HepG2 (cell line): ENCODE measurements around the gene LENEP. TPM values are rescaled to one million over a fixed set of nuclear protein-coding genes. Genes with fewer than 3 reads are reported as not detected.

Experiments used
- EZH2 ChIP-seq: conservative IDR thresholded peaks from 2 replicates; pipeline ENCODE4 v1.6.1; 2012; ENCODE audit warnings: mild to moderate bottlenecking, low read depth, low read length, moderate library complexity
- FIP1L1 ChIP-seq: fragments of 200-400 bp; formaldehyde crosslinking; IDR thresholded peaks from 2 replicates; pipeline ENCODE4 v1.6.1; 2018; ENCODE audit warnings: low read depth, mild to moderate bottlenecking, low read length, moderate library complexity, borderline replicate concordance; ENCODE audit not compliant: insufficient read depth
- FOSL1 ChIP-seq: sonication (generic); formaldehyde crosslinking; IDR thresholded peaks from 2 replicates; pipeline ENCODE4 v1.9.0; 2021; ENCODE audit warnings: missing genetic modification reagents, borderline replicate concordance
- GPN1 ChIP-seq: sonication (generic); formaldehyde crosslinking; IDR thresholded peaks from 2 replicates; pipeline ENCODE4 v1.5.1; 2020; ENCODE audit warnings: missing genetic modification reagents, borderline replicate concordance
- HNF4G ChIP-seq, 2 experiments: sonication (generic) in 1 of 2; formaldehyde crosslinking in 1 of 2; IDR thresholded peaks; 2 replicates each; pipeline versions ENCODE4 v1.4.0 to v1.6.1; 2011 to 2020; ENCODE audit warnings: borderline replicate concordance in 2 of 2, low read depth in 2 of 2, mild to moderate bottlenecking in 2 of 2, low read length in 1 of 2, missing genetic modification reagents in 1 of 2, moderate library complexity in 1 of 2
- KAT8 ChIP-seq: IDR thresholded peaks from 2 replicates; pipeline ENCODE4 v1.6.1; 2016; ENCODE audit warnings: missing genetic modification reagents, missing compliant biosample characterization
- MIER2 ChIP-seq: IDR thresholded peaks from 2 replicates; pipeline ENCODE4 v1.6.1; 2016; ENCODE audit warnings: missing biosample characterization, missing genetic modification reagents
- MYC ChIP-seq: sonication (generic); formaldehyde crosslinking; IDR thresholded peaks from 2 replicates; pipeline ENCODE4 v1.9.0; 2021; ENCODE audit warnings: missing genetic modification reagents, borderline replicate concordance
- NCOR1 ChIP-seq: fragments of 200-600 bp; sonication (generic); IDR thresholded peaks from 2 replicates; pipeline ENCODE4 v1.7.0; 2017; ENCODE audit warnings: antibody characterized with exemption, low read length, borderline replicate concordance
- PHF5A ChIP-seq: IDR thresholded peaks from one replicate; pipeline ENCODE4 v1.6.1; 2018; ENCODE audit warnings: low read depth, missing genetic modification reagents; ENCODE audit not compliant: unreplicated experiment
- POLR2AphosphoS5 ChIP-seq: IDR thresholded peaks from 2 replicates; pipeline ENCODE4 v1.6.1; 2012; ENCODE audit warnings: low read depth, low read length
- RELA ChIP-seq: sonication (generic); formaldehyde crosslinking; IDR thresholded peaks from 2 replicates; pipeline ENCODE4 v1.4.0; 2020; ENCODE audit warnings: missing genetic modification reagents
- TRIM24 ChIP-seq: sonication (generic); formaldehyde crosslinking; IDR thresholded peaks from 2 replicates; pipeline ENCODE4 v1.8.0; 2022; ENCODE audit warnings: mild to moderate bottlenecking, missing genetic modification reagents
- ZC3H4 ChIP-seq: sonication (generic); formaldehyde crosslinking; IDR thresholded peaks from 2 replicates; pipeline ENCODE4 v1.4.0; 2020; ENCODE audit warnings: missing genetic modification reagents, borderline replicate concordance
- ZNF160 ChIP-seq: sonication (generic); formaldehyde crosslinking; IDR thresholded peaks from 2 replicates; pipeline ENCODE4 v1.8.0; 2022; ENCODE audit warnings: mild to moderate bottlenecking, inconsistent platforms, missing genetic modification reagents
- ZNF282 ChIP-seq: fragments of 450-650 bp; IDR thresholded peaks from 2 replicates; pipeline ENCODE4 v1.6.1; 2018; ENCODE audit not compliant: partially characterized antibody
- ZNF879 ChIP-seq: sonication (generic); formaldehyde crosslinking; IDR thresholded peaks from 2 replicates; pipeline ENCODE4 v1.8.1; 2023; ENCODE audit warnings: missing genetic modification reagents
- polyA plus RNA-seq, 8 experiments: library from polyadenylated mRNA; depleted of rRNA in 3 of 8; stranded (reverse) in 7 of 8; unstranded in 1 of 8; fragments of >200 nt; fragmentation: Illumina TruSeq in 4 of 8; extraction: Trizol in 4 of 8; gene quantifications; 2 replicates each; pipeline versions ENCODE4 v1.2.1 to v1.2.3, GENCODE V29; 2011 to 2016; ENCODE audit warnings: low read depth in 4 of 8, missing spikeins in 1 of 8, mixed read lengths in 1 of 8; ENCODE audit not compliant: insufficient read depth in 1 of 8
- total RNA-seq, 5 experiments: library from RNA; depleted of rRNA; stranded (reverse); fragments of >200 nt; fragmentation: Illumina TruSeq; extraction: Trizol; gene quantifications; 2 replicates each; pipeline ENCODE4 v1.2.3, GENCODE V29; 2016; ENCODE audit warnings: low read depth in 1 of 5
- TF ChIP-seq, protein P1 (sequence below): sonication (generic); formaldehyde crosslinking; IDR thresholded peaks from 2 replicates; pipeline ENCODE4 v1.4.0; 2020; ENCODE audit warnings: missing genetic modification reagents, borderline replicate concordance
- TF ChIP-seq, protein P2 (sequence below): sonication (generic); formaldehyde crosslinking; IDR thresholded peaks from 2 replicates; pipeline ENCODE4 v1.4.0; 2020; ENCODE audit warnings: missing genetic modification reagents, borderline replicate concordance
- TF ChIP-seq, protein P3 (sequence below): sonication (generic); formaldehyde crosslinking; conservative IDR thresholded peaks from 2 replicates; pipeline ENCODE4 v1.4.0; 2020; ENCODE audit warnings: mild to moderate bottlenecking, missing genetic modification reagents, moderate library complexity

LENEP gene
- total and polyA plus RNA-seq, 2 of the 13 experiments (the other 11 are each of a cell fraction or from before 2014, with no cell fraction given), result 0.29 TPM; not detected in 1

DNA sequence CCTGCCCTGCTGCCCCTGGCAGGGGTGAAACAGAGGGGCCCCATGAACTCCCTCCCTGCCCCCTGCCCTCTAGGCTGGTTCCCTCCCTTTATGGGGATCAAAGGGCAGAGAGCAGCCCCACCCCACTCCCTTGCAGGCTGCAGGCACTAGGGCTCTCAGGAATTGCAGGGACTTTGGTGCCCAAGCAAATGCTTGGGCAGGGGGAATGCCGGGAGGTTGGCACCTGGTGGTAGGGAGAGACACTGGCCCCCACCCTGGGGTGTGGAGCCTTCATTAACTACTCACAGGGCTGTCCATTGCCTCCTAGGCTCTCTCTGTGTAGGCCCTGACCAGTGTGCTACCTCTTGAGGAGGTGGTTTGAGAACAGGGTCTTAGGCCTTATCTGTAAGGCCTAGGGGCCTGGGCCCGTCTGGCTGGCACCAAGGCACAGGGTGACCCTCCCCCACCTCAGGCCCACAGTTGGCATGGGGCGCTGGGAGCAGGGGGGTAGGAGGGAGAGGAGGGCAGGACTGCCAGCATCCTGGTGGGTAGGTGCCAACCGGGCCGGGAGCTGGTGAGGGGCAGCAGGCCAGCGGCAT, 14.0 kb downstream of the LENEP start (continued):
- TF ChIP-seq ZC3H4 (CRISPR knock-in tag), result no peak
- no peak for TF ChIP-seq EZH2
- peak; percentile 34; the same call in 1 of the 2 replicates for TF ChIP-seq NCOR1
- no peak for TF ChIP-seq ZNF282
- TF ChIP-seq TRIM24 (CRISPR knock-in tag), result no peak
- no peak for TF ChIP-seq PHF5A
- TF ChIP-seq GPN1 (CRISPR knock-in tag), result no peak
- no peak for TF ChIP-seq MYC (CRISPR knock-in tag)
- TF ChIP-seq RELA (CRISPR knock-in tag), result no peak
- TF ChIP-seq ZNF879, result no peak
- TF ChIP-seq KAT8, result no peak
- TF ChIP-seq MIER2 (CRISPR knock-in tag), result no peak
- TF ChIP-seq POLR2AphosphoS5, result no peak
- peak; percentile 85 for TF ChIP-seq HNF4G (IDR thresholded peaks at IDR 0.05; ENCODE audit: borderline replicate concordance, low read depth, low read length)
- TF ChIP-seq HNF4G (CRISPR knock-in tag; IDR thresholded peaks at IDR 0.05; ENCODE audit: borderline replicate concordance, low read depth), result 0 out of 2 replicates have a peak, but pooled peaks have one; percentile 27
- TF ChIP-seq, protein P1, sequence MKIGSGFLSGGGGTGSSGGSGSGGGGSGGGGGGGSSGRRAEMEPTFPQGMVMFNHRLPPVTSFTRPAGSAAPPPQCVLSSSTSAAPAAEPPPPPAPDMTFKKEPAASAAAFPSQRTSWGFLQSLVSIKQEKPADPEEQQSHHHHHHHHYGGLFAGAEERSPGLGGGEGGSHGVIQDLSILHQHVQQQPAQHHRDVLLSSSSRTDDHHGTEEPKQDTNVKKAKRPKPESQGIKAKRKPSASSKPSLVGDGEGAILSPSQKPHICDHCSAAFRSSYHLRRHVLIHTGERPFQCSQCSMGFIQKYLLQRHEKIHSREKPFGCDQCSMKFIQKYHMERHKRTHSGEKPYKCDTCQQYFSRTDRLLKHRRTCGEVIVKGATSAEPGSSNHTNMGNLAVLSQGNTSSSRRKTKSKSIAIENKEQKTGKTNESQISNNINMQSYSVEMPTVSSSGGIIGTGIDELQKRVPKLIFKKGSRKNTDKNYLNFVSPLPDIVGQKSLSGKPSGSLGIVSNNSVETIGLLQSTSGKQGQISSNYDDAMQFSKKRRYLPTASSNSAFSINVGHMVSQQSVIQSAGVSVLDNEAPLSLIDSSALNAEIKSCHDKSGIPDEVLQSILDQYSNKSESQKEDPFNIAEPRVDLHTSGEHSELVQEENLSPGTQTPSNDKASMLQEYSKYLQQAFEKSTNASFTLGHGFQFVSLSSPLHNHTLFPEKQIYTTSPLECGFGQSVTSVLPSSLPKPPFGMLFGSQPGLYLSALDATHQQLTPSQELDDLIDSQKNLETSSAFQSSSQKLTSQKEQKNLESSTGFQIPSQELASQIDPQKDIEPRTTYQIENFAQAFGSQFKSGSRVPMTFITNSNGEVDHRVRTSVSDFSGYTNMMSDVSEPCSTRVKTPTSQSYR, result peak; percentile 36; the same call in 1 of the 2 replicates
- TF ChIP-seq ZNF160 (CRISPR knock-in tag), result no peak
- TF ChIP-seq FIP1L1, result no peak
- TF ChIP-seq, protein P2, sequence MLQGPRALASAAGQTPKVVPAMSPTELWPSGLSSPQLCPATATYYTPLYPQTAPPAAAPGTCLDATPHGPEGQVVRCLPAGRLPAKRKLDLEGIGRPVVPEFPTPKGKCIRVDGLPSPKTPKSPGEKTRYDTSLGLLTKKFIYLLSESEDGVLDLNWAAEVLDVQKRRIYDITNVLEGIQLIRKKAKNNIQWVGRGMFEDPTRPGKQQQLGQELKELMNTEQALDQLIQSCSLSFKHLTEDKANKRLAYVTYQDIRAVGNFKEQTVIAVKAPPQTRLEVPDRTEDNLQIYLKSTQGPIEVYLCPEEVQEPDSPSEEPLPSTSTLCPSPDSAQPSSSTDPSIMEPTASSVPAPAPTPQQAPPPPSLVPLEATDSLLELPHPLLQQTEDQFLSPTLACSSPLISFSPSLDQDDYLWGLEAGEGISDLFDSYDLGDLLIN (CRISPR knock-in tag), result no peak
- TF ChIP-seq FOSL1 (CRISPR knock-in tag), result no peak
- TF ChIP-seq, protein P3, sequence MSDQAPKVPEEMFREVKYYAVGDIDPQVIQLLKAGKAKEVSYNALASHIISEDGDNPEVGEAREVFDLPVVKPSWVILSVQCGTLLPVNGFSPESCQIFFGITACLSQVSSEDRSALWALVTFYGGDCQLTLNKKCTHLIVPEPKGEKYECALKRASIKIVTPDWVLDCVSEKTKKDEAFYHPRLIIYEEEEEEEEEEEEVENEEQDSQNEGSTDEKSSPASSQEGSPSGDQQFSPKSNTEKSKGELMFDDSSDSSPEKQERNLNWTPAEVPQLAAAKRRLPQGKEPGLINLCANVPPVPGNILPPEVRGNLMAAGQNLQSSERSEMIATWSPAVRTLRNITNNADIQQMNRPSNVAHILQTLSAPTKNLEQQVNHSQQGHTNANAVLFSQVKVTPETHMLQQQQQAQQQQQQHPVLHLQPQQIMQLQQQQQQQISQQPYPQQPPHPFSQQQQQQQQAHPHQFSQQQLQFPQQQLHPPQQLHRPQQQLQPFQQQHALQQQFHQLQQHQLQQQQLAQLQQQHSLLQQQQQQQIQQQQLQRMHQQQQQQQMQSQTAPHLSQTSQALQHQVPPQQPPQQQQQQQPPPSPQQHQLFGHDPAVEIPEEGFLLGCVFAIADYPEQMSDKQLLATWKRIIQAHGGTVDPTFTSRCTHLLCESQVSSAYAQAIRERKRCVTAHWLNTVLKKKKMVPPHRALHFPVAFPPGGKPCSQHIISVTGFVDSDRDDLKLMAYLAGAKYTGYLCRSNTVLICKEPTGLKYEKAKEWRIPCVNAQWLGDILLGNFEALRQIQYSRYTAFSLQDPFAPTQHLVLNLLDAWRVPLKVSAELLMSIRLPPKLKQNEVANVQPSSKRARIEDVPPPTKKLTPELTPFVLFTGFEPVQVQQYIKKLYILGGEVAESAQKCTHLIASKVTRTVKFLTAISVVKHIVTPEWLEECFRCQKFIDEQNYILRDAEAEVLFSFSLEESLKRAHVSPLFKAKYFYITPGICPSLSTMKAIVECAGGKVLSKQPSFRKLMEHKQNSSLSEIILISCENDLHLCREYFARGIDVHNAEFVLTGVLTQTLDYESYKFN (CRISPR knock-in tag), result peak; percentile 74
